ENCODE measurements around the gene ARHGAP42. TPM values are rescaled to one million over a fixed set of nuclear protein-coding genes. Genes with fewer than 3 reads are reported as not detected.
A peak's percentile ranks its signal among the peaks of the same experiment; 100 is the strongest.

Gene ARHGAP42
- total RNA-seq, 4 donors from 2014 or later, result 24.5 to 49.5 (median 26.7) TPM

- H3K27ac ChIP-seq, result no peak overlapping the region
- TF ChIP-seq CTCF (IDR thresholded peaks at IDR 0.05), result no peak
- TF ChIP-seq POLR2A (IDR thresholded peaks at IDR 0.05), result no peak
These were observed 72.0 kb downstream of the ARHGAP42 start for GRCh38 chr11:100759106-100759505.

GRCh38 chr11:100759856-100760255 is 72.8 kb downstream of the ARHGAP42 start:
- Histone ChIP-seq H3K4me3 (no peak overlapping the region), H3K27ac (no peak overlapping the region), H3K4me1 (peaks cover 0 to 13% (median 0%) of the 10 kb centered on the region in 4 donors), H3K9me3 (no peaks in the 10 kb centered on the region), H3K27me3 (no peaks in the 10 kb centered on the region), H3K36me3 (no peaks in the 10 kb centered on the region)
- TF ChIP-seq POLR2A (IDR thresholded peaks at IDR 0.05) (no peak), CTCF (IDR thresholded peaks at IDR 0.05) (no peak)
- DNase-seq, result no peak

More at GRCh38 chr11:100759106-100759505, 72.0 kb downstream of the ARHGAP42 start:
- DNase-seq, result no peak
- Histone ChIP-seq H3K27me3 (no peaks in the 10 kb centered on the region), H3K9me3 (no peaks in the 10 kb centered on the region), H3K4me3 (no peak overlapping the region), H3K36me3 (no peaks in the 10 kb centered on the region), H3K4me1 (peaks cover 0 to 13% (median 0%) of the 10 kb centered on the region in 4 donors)

- H3K36me3 ChIP-seq, result no peaks in the 10 kb centered on the region
- peaks cover 0 to 13% (median 0%) of the 10 kb centered on the region in 4 donors for H3K4me1 ChIP-seq
- no peaks in the 10 kb centered on the region for H3K27me3 ChIP-seq
- peak overlapping the region in 1 of 4 donors; percentile 13 for H3K27ac ChIP-seq
- no peak for DNase-seq
- TF ChIP-seq CTCF (IDR thresholded peaks at IDR 0.05) (no peak), POLR2A (IDR thresholded peaks at IDR 0.05) (no peak)
- no peaks in the 10 kb centered on the region for H3K9me3 ChIP-seq
- no peak overlapping the region for H3K4me3 ChIP-seq
These were observed 73.7 kb downstream of the ARHGAP42 start for GRCh38 chr11:100760744-100761143.

- no peak overlapping the region for H3K4me3 ChIP-seq
- H3K27ac ChIP-seq, result no peak overlapping the region
- no peaks in the 10 kb centered on the region for H3K9me3 ChIP-seq
- H3K27me3 ChIP-seq, result no peaks in the 10 kb centered on the region
- H3K36me3 ChIP-seq, result no peaks in the 10 kb centered on the region
- H3K4me1 ChIP-seq, result peaks cover 0 to 13% (median 0%) of the 10 kb centered on the region in 4 donors
- no peak for DNase-seq
- TF ChIP-seq CTCF (IDR thresholded peaks at IDR 0.05) (no peak), POLR2A (IDR thresholded peaks at IDR 0.05) (no peak)
These were observed 74.8 kb downstream of the ARHGAP42 start for GRCh38 chr11:100761841-100762240.

GRCh38 chr11:100766764-100767163 is 79.7 kb downstream of the ARHGAP42 start:
- no peaks in the 10 kb centered on the region for H3K9me3 ChIP-seq
- H3K36me3 ChIP-seq, result no peaks in the 10 kb centered on the region
- no peaks in the 10 kb centered on the region for H3K4me1 ChIP-seq
- no peak overlapping the region for H3K4me3 ChIP-seq
- no peak for DNase-seq
- no peak overlapping the region for H3K27ac ChIP-seq
- TF ChIP-seq CTCF (IDR thresholded peaks at IDR 0.05), result no peak
- no peak for TF ChIP-seq POLR2A (IDR thresholded peaks at IDR 0.05)
- H3K27me3 ChIP-seq, result no peaks in the 10 kb centered on the region

- H3K27ac ChIP-seq, result no peak overlapping the region
- no peak overlapping the region for H3K4me3 ChIP-seq
- no peaks in the 10 kb centered on the region for H3K27me3 ChIP-seq
- TF ChIP-seq POLR2A (IDR thresholded peaks at IDR 0.05), result no peak
- no peak for TF ChIP-seq CTCF (IDR thresholded peaks at IDR 0.05)
- peaks cover 0 to 2% (median 0%) of the 10 kb centered on the region in 4 donors for H3K4me1 ChIP-seq
- H3K36me3 ChIP-seq, result no peaks in the 10 kb centered on the region
- DNase-seq, result no peak
- H3K9me3 ChIP-seq, result no peaks in the 10 kb centered on the region
These were observed 82.1 kb downstream of the ARHGAP42 start for GRCh38 chr11:100769165-100769564.
